Renal pelvis (tissue), 4 donors: ENCODE results near the gene TASP1. TPM values are rescaled to one million over a fixed set of nuclear protein-coding genes. Genes with fewer than 3 reads are reported as not detected.
"Not testable (repeated sequence)": the region's sequence is repeated elsewhere in the genome, so short reads cannot be mapped to it uniquely, and the experiment has no call there.

ENCODE experiments used
- DNase-seq: peaks from one replicate; pipeline ENCODE4 v3.0.0-alpha.2; 2013
- polyA plus RNA-seq, 3 donors: library from polyadenylated mRNA; unstranded; fragments of 120-200 nt; gene quantifications; one replicate each; pipeline ENCODE4 v1.2.1, GENCODE V29; 2013; ENCODE audit not compliant: insufficient read length in 3 of 3

TASP1 gene
- polyA plus RNA-seq, 3 donors, result 12.6 to 14.0 (median 13.1) TPM

GRCh38 chr20:13401596-13401995 lies 237.1 kb downstream of the TASP1 start:
- no peak for DNase-seq

- no peak for DNase-seq
Observed at GRCh38 chr20:13400453-13400852, 238.3 kb downstream of the TASP1 start.

- no peak for DNase-seq
Observed at GRCh38 chr20:13397300-13397724, 241.4 kb downstream of the TASP1 start.

GRCh38 chr20:13396826-13397225 lies 241.9 kb downstream of the TASP1 start:
- DNase-seq, result no peak

GRCh38 chr20:13396022-13396421 lies 242.7 kb downstream of the TASP1 start:
- no peak for DNase-seq

GRCh38 chr20:13395232-13395631 lies 243.5 kb downstream of the TASP1 start:
- no peak for DNase-seq

- no peak for DNase-seq
Observed at GRCh38 chr20:13392391-13392790, 246.3 kb downstream of the TASP1 start.

GRCh38 chr20:13389115-13389514 lies 249.6 kb downstream of the TASP1 start:
- DNase-seq, result no peak

- DNase-seq, result no peak
Observed at GRCh38 chr20:13384132-13384531, 254.6 kb downstream of the TASP1 start.

- no peak for DNase-seq
Observed at GRCh38 chr20:13382786-13383185, 255.9 kb downstream of the TASP1 start.

GRCh38 chr20:13380497-13381229 lies 258.1 kb downstream of the TASP1 start:
- not testable (repeated sequence) for DNase-seq

GRCh38 chr20:13373400-13373799 lies 265.3 kb downstream of the TASP1 start:
- no peak for DNase-seq

GRCh38 chr20:13364278-13365170 lies 274.2 kb downstream of the TASP1 start:
- no peak for DNase-seq

- DNase-seq, result no peak
Observed at GRCh38 chr20:13363473-13363872, 275.3 kb downstream of the TASP1 start.

- not testable (repeated sequence) for DNase-seq
Observed at GRCh38 chr20:13362165-13362564, 276.6 kb downstream of the TASP1 start.

GRCh38 chr20:13358936-13359335 lies 279.8 kb downstream of the TASP1 start:
- DNase-seq, result not testable (repeated sequence)

GRCh38 chr20:13357782-13358181 lies 280.9 kb downstream of the TASP1 start:
- DNase-seq, result not testable (repeated sequence)

- DNase-seq, result no peak
Observed at GRCh38 chr20:13356591-13356990, 282.1 kb downstream of the TASP1 start.

- no peak for DNase-seq
Observed at GRCh38 chr20:13355941-13356486, 282.7 kb downstream of the TASP1 start.

- DNase-seq, result no peak
Observed at GRCh38 chr20:13355411-13355810, 283.3 kb downstream of the TASP1 start.

- no peak for DNase-seq
Observed at GRCh38 chr20:13353261-13353945, 285.3 kb downstream of the TASP1 start.

GRCh38 chr20:13349235-13349604 lies 289.5 kb downstream of the TASP1 start:
- DNase-seq, result no peak
